GM18868 (cell line): ENCODE results near the gene MRPL42.
A peak's percentile ranks its signal among the peaks of the same experiment; 100 is the strongest.
"Not testable (repeated sequence)": the region's sequence is repeated elsewhere in the genome, so short reads cannot be mapped to it uniquely, and the experiment has no call there.

Experiments
- ATAC-seq: cut with Tn5 transposase; IDR thresholded peaks from one replicate; pipeline ENCODE4 v1.9.1; 2021; ENCODE audit warnings: mild to moderate bottlenecking, moderate library complexity; ENCODE audit not compliant: unreplicated experiment

MRPL42 gene

GRCh38 chr12:93443576-93443975 is 23.7 kb upstream of the MRPL42 start:
- ATAC-seq: no peak

DNA sequence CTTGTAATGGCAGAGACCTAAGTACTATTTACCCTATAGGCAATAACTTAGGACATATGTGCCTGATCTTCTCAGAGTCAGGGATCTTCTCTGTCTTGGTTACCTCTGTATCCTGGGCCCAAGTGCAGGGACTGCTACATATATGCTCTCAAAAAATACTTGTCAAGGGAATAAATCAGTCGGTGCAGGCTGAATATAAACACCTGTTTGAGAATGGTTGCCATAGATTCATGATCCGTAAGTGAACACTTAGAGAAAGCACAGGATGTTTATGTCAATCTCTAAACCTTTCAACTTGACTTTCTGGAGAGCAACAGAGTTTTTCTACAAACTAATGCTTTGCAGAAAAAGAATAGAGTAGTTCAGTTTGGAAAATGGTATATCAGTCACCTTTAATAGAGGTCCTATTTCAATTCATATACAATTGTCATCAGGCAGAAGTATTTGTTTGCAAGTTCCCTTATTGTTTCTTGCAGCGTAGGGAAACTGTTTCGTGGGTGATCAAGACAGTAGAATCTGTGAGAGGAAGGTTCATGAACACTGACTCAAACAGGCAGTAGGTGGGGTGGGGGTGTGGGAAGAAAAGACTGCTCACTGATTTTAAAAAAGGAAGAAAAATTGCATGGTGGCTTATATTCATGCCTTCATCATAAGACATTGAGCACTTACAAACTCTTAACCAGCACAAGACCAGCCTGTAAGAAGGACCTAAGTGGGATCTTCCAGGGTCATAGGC is 19.6 kb upstream of the MRPL42 start:
- ATAC-seq: peak; percentile 34

GRCh38 chr12:93448796-93449195 is 18.5 kb upstream of the MRPL42 start:
- peak; percentile 9 for ATAC-seq

- ATAC-seq: peak; percentile 92
Measured at GRCh38 chr12:93449277-93449676, 18.0 kb upstream of the MRPL42 start.

DNA sequence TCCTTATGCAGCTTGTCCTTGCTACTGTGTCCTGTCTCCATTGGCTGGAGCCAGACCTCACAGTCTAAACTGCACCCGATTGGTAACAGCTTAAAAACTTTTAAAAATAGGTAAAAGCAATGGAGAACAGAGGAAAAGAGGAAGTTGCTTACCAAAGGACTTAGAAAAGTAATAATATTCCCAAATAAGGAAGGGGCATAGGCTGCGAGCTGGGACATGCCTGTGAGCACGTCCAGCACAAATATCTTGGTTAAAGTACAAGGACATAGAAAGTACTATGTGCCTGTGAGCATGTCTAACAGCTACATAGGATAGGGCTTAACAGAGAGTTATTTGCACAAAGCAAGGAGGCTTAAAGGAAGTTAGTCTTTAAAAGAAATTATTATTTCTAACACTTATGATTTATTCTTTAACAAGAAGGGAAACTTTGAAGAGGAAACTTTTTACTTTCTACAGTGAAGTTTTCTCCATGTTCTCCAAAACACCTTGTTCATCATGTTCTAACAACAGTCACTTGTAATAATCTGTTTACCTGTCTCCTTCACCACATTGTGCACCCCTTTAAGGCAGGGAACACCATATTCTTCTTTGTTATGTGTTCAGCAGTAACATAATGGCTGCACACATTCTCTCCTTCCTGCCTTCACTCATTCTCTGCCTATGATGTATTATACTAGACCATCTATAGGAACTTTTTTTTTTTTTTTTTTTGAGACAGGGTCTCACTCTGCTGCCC is 15.7 kb upstream of the MRPL42 start:
- ATAC-seq: no peak

- no peak for ATAC-seq
Measured at GRCh38 chr12:93453633-93454032, 13.7 kb upstream of the MRPL42 start.

- ATAC-seq: no peak
Measured at GRCh38 chr12:93456077-93456476, 11.2 kb upstream of the MRPL42 start.

- ATAC-seq: no peak
Measured at GRCh38 chr12:93459097-93459496, 8.2 kb upstream of the MRPL42 start.

DNA sequence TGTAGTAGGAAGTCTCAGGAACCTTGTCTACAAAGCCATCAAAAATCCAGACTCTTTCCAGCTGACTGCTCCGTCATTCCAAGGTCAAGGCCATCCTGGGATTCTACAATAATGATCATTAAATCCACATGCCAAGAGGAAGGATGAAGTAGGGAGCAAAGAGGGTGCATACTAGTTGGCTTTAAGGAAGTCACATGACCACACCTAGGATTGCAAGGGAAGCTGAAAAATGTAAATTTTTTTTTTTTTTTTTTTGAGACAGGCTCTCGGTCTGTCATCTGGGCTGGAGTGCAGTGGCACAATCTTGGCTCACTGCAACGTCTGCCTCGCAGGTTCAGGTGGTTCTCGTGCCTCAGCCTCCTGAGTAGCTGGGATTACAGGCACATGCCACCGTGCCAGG is 7.3 kb upstream of the MRPL42 start:
- ATAC-seq: no peak

DNA sequence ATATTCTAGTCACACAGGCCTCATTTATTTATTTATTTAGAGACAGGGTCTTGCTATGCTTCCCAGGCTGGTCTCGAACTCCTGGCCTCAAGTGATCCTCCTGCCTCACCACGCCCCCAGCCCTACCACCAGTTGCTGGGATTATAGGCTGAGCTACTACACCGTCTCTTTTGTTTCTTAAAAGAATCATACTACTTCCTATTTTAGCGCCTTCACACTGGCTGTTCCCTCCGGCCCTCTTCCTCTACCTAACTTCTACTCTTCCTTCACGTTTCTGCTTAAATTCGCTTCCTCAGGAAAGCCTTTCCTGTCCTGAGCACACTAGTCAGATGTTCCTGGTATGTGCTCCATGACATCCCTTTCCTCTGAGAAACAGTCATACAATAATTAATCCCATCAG is 6.4 kb upstream of the MRPL42 start:
- no peak for ATAC-seq

GRCh38 chr12:93461503-93461902 is 5.8 kb upstream of the MRPL42 start:
- no peak for ATAC-seq

DNA sequence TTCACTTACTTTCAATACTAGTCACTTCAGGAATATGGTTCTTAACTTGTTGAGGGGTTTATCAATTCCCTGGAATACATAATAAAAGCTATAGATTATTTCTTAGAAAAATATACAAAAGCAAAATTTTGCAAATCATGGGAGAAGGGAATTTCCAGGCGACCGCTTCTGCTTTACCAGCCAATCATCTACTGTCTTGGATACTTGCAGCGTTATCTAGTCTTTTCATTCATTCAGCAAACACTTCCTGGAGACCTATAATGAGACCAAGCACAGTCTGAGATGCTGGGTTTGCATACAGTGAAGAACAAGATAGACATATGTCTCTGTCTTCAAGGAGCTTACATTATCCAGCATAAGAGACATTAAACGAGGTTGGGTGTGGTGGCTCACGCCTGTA is 1.5 kb upstream of the MRPL42 start:
- ATAC-seq: no peak

GRCh38 chr12:93466625-93467350 is 526 bp upstream of the MRPL42 start:
- peak; percentile 3 for ATAC-seq

- peak; percentile 27 for ATAC-seq
Measured at GRCh38 chr12:93468008-93468371, 676 bp downstream of the MRPL42 start.

GRCh38 chr12:93469386-93469785 is 2.1 kb downstream of the MRPL42 start:
- ATAC-seq: no peak

DNA sequence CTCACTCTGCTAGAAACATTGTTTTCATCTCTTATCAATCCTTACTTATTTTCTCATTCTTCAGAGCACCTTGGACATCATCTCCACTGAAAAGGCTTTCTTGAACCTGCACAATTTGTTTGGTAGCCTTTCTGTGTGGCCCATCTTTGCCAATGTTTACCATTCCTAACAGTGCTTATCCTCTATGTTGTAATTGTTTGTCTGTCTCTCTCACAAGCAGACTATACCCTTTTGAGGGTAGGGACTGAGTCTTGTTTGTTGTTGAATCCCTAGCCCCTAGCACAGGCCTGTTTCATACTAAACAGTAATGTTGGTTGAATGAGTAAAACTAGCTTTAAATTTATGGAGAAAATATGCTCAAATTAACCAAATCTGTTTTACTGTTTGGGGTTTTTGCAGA is 9.2 kb downstream of the MRPL42 start:
- no peak for ATAC-seq

- ATAC-seq: no peak
Measured at GRCh38 chr12:93482721-93483120, 15.4 kb downstream of the MRPL42 start.

GRCh38 chr12:93483151-93483807 is 16.0 kb downstream of the MRPL42 start:
- ATAC-seq: no peak

DNA sequence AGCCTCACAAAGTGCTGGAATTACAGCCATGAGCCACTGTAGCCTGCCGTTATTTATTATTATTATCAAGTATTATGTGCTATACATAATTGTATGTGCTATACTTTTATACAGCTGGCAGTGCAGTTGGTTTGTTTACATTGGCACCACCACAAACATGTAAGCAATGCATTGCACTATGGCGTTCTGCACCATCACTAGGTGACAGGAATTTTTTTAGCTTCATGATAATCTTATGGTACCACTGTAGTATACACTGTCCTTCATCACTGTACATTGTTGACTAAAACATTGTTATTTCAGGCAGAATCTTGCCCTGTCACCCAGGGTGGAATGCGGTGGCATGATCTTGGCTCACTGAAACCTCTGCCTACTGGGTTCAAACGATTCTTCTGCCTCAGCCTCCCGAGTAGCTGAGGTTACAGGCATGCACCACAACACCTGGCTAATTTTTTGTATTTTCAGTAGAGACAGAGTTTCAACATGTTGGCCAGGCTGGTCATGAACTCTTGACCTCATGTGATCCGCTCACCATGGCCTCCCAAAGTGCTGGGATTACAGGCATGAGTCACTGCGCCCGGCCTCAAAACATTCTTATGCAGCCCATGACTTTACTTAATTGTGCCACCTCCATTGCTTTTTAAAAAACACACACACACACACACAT is 17.1 kb downstream of the MRPL42 start:
- no peak for ATAC-seq

DNA sequence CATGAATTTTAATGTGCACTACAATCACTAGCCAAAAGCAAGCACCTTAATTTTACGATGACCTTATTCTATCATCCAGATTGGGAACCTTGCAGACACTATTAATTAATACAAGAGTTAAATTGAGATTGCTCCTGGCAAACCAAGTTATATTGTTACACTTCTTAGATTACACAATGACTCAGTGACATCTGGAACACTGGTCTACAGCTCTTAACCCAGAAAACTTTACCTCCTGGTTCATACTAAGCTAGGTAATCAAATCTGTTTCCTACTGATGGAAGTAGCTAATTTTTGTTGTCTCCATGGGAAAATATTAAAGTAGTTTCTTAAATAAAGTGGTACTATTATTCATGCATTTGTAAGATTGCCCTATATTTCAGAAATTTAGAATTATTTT is 25.5 kb downstream of the MRPL42 start:
- not testable (repeated sequence) for ATAC-seq

- ATAC-seq: no peak
Measured at GRCh38 chr12:93494096-93494495, 26.8 kb downstream of the MRPL42 start.
